Breast epithelium (tissue), 3 donors: ENCODE data around the gene AK9.

ENCODE experiments used
- POLR2A ChIP-seq: fragments of 450-650 bp; IDR thresholded peaks from one replicate; pipeline ENCODE4 v1.6.1; 2016; ENCODE audit warnings: antibody characterized with exemption, mild to moderate bottlenecking, moderate library complexity
- POLR2AphosphoS5 ChIP-seq, 3 donors: sonication (generic); formaldehyde crosslinking; IDR thresholded peaks; one replicate each; pipeline ENCODE4 v1.6.1; 2017; ENCODE audit warnings: antibody characterized with exemption in 3 of 3
- TF ChIP-seq, protein P1 (sequence below), 3 donors: fragments of 450-650 bp; IDR thresholded peaks; one replicate each; pipeline ENCODE4 v1.5.1; 2016 to 2017; ENCODE audit warnings: antibody characterized with exemption in 3 of 3, mild to moderate bottlenecking in 3 of 3, moderate library complexity in 3 of 3

DNA sequence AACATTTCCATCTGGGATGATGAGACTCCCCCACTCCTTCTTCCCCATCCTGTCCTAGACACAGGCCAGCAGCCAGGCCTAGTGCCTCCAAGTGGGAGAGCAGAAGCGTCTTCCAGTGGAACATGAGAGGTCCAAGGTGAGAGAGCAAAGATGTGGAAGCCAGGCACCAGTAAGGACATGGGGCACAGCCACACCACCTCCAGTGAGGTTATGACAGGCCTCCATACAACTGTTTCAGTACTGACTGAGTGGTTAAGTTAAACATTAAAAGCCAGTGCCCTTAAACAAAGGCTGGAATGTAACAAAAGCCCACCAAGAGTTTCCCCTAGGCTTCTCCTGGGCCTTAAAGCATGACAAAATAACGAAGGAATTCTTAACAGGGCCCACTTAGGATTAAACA lies 213.3 kb downstream of the AK9 start:
- TF ChIP-seq, protein P1, sequence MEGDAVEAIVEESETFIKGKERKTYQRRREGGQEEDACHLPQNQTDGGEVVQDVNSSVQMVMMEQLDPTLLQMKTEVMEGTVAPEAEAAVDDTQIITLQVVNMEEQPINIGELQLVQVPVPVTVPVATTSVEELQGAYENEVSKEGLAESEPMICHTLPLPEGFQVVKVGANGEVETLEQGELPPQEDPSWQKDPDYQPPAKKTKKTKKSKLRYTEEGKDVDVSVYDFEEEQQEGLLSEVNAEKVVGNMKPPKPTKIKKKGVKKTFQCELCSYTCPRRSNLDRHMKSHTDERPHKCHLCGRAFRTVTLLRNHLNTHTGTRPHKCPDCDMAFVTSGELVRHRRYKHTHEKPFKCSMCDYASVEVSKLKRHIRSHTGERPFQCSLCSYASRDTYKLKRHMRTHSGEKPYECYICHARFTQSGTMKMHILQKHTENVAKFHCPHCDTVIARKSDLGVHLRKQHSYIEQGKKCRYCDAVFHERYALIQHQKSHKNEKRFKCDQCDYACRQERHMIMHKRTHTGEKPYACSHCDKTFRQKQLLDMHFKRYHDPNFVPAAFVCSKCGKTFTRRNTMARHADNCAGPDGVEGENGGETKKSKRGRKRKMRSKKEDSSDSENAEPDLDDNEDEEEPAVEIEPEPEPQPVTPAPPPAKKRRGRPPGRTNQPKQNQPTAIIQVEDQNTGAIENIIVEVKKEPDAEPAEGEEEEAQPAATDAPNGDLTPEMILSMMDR (IDR thresholded peaks at IDR 0.05): no peak
- TF ChIP-seq POLR2AphosphoS5 (IDR thresholded peaks at IDR 0.05): no peak
- TF ChIP-seq POLR2A: no peak
